ENCODE data around the gene MT4.
"Not testable (repeated sequence)": the region's sequence is repeated elsewhere in the genome, so short reads cannot be mapped to it uniquely, and the experiment has no call there.

The MT4 gene

GRCh38 chr16:56558024-56558747 lies 6.7 kb upstream of the MT4 start:
- no peak for DNase-seq (ENCODE audit: low read depth, low spot score)

- DNase-seq (ENCODE audit: low read depth, low spot score) = no peak
These were observed 5.8 kb upstream of the MT4 start for GRCh38 chr16:56559109-56559508.

- DNase-seq (ENCODE audit: low read depth, low spot score) = no peak
These were observed 4.4 kb upstream of the MT4 start for GRCh38 chr16:56560447-56560846.

- no peak for DNase-seq (ENCODE audit: low read depth, low spot score)
These were observed 3.7 kb upstream of the MT4 start for GRCh38 chr16:56561126-56561525.

GRCh38 chr16:56569971-56570370 lies 5.1 kb downstream of the MT4 start:
- no peak for DNase-seq (ENCODE audit: low read depth, low spot score)

GRCh38 chr16:56571525-56571924 lies 6.7 kb downstream of the MT4 start:
- DNase-seq (ENCODE audit: low read depth, low spot score) = no peak

GRCh38 chr16:56574625-56575024 lies 9.8 kb downstream of the MT4 start:
- DNase-seq (ENCODE audit: low read depth, low spot score) = no peak

GRCh38 chr16:56576585-56577299 lies 11.9 kb downstream of the MT4 start:
- DNase-seq (ENCODE audit: low read depth, low spot score) = peak; percentile 77

GRCh38 chr16:56577300-56577625 lies 12.4 kb downstream of the MT4 start:
- no peak for DNase-seq (ENCODE audit: low read depth, low spot score)

GRCh38 chr16:56580391-56581048 lies 15.6 kb downstream of the MT4 start:
- DNase-seq (ENCODE audit: low read depth, low spot score) = no peak

- not testable (repeated sequence) for DNase-seq (ENCODE audit: low read depth, low spot score)
These were observed 18.0 kb downstream of the MT4 start for GRCh38 chr16:56582911-56583310.

- DNase-seq (ENCODE audit: low read depth, low spot score) = no peak
These were observed 18.7 kb downstream of the MT4 start for GRCh38 chr16:56583351-56584168.

GRCh38 chr16:56584276-56584675 lies 19.4 kb downstream of the MT4 start:
- no peak for DNase-seq (ENCODE audit: low read depth, low spot score)

GRCh38 chr16:56588781-56589140 lies 23.9 kb downstream of the MT4 start:
- DNase-seq (ENCODE audit: low read depth, low spot score) = no peak

GRCh38 chr16:56589141-56590039 lies 24.5 kb downstream of the MT4 start, which contains the start of gene MT3:
Gene MT3 (plus strand): TSS chr16:56589528. CDS start chr16:56589591, 63 bp downstream.
- no peak for DNase-seq (ENCODE audit: low read depth, low spot score)

- no peak for DNase-seq (ENCODE audit: low read depth, low spot score)
These were observed 26.6 kb downstream of the MT4 start for GRCh38 chr16:56591377-56592060.

- DNase-seq (ENCODE audit: low read depth, low spot score) = no peak
These were observed 28.9 kb downstream of the MT4 start for GRCh38 chr16:56593573-56594291.

- DNase-seq (ENCODE audit: low read depth, low spot score) = no peak
These were observed 29.4 kb downstream of the MT4 start for GRCh38 chr16:56594292-56594619.

- no peak for DNase-seq (ENCODE audit: low read depth, low spot score)
These were observed 35.6 kb downstream of the MT4 start for GRCh38 chr16:56600398-56600999.

Data from activated CD4-positive, CD25-positive, alpha-beta regulatory T cell treated with anti-CD3 and anti-CD28 coated beads, Interleukin-2, amount 50 U/mL, for 16 hours (primary cell).